Neural crest cell (in vitro differentiated cells): ENCODE measurements around the gene AGPAT4. TPM values are rescaled to one million over a fixed set of nuclear protein-coding genes. Genes with fewer than 3 reads are reported as not detected.
A peak's percentile ranks its signal among the peaks of the same experiment; 100 is the strongest.

Experiments
- DNase-seq: peaks from one replicate; pipeline ENCODE4 v3.0.0; 2021; ENCODE audit warnings: low read depth, mixed read lengths, low spot score
- H3K27ac Mint-ChIP-seq: one replicate; pipeline ENCODE4 v1.8.0; 2021; ENCODE audit warnings: mild to moderate bottlenecking, mixed read lengths; ENCODE audit not compliant: unreplicated experiment
- H3K27me3 Mint-ChIP-seq: 2 replicates; pipeline ENCODE4 v1.8.0; 2021; ENCODE audit warnings: low read depth, mild to moderate bottlenecking, mixed read lengths
- H3K36me3 Mint-ChIP-seq: 2 replicates; pipeline ENCODE4 v1.8.0; 2021; ENCODE audit warnings: low read depth, mild to moderate bottlenecking, mixed read lengths
- H3K4me1 Mint-ChIP-seq: 2 replicates; pipeline ENCODE4 v1.8.0; 2021; ENCODE audit warnings: mixed read lengths
- H3K4me3 Mint-ChIP-seq: one replicate; pipeline ENCODE4 v1.8.0; 2021; ENCODE audit warnings: mild to moderate bottlenecking, mixed read lengths
- H3K9me3 Mint-ChIP-seq: 2 replicates; pipeline ENCODE4 v1.8.0; 2021; ENCODE audit warnings: mixed read lengths
- CTCF ChIP-seq: fragments of 200-600 bp; sonication (generic); conservative IDR thresholded peaks from 2 replicates; pipeline ENCODE4 v1.5.0; 2021; ENCODE audit warnings: antibody characterized with exemption, mild to moderate bottlenecking
- total RNA-seq: library from RNA; stranded (reverse); gene quantifications from 2 replicates; pipeline ENCODE4 v1.2.1, GENCODE V29; 2021

AGPAT4 gene
- total RNA-seq, 1 donor from 2014 or later, result 37.6 TPM

GRCh38 chr6:161169035-161169434 is 104.8 kb downstream of the AGPAT4 start:
- H3K9me3 Mint-ChIP-seq, result peaks cover 2% of the 10 kb centered on the region
- TF ChIP-seq CTCF, result no peak
- peaks cover 36% of the 10 kb centered on the region for H3K36me3 Mint-ChIP-seq
- no peak overlapping the region for H3K4me3 Mint-ChIP-seq
- H3K4me1 Mint-ChIP-seq, result peaks cover 30% of the 10 kb centered on the region
- H3K27ac Mint-ChIP-seq, result peak overlapping the region; percentile 46
- no peaks in the 10 kb centered on the region for H3K27me3 Mint-ChIP-seq
- no peak for DNase-seq

GRCh38 chr6:161168281-161168891 is 105.5 kb downstream of the AGPAT4 start:
- Mint-ChIP-seq H3K9me3 (peaks cover 2% of the 10 kb centered on the region), H3K36me3 (peaks cover 33% of the 10 kb centered on the region), H3K4me1 (peaks cover 30% of the 10 kb centered on the region)

GRCh38 chr6:161166677-161167076 is 107.2 kb downstream of the AGPAT4 start:
- Mint-ChIP-seq H3K36me3 (peaks cover 33% of the 10 kb centered on the region), H3K27me3 (no peaks in the 10 kb centered on the region), H3K4me3 (no peak overlapping the region), H3K4me1 (peaks cover 30% of the 10 kb centered on the region), H3K27ac (no peak overlapping the region), H3K9me3 (no peaks in the 10 kb centered on the region)
- no peak for TF ChIP-seq CTCF
- DNase-seq, result no peak

More at GRCh38 chr6:161168281-161168891, 105.5 kb downstream of the AGPAT4 start:
- peak overlapping the region; percentile 46 for H3K27ac Mint-ChIP-seq
- no peak for TF ChIP-seq CTCF
- H3K4me3 Mint-ChIP-seq, result no peak overlapping the region
- DNase-seq, result no peak
- no peaks in the 10 kb centered on the region for H3K27me3 Mint-ChIP-seq

GRCh38 chr6:161166176-161166575 is 107.7 kb downstream of the AGPAT4 start:
- no peak for TF ChIP-seq CTCF
- H3K27me3 Mint-ChIP-seq, result no peaks in the 10 kb centered on the region
- no peak for DNase-seq
- peaks cover 32% of the 10 kb centered on the region for H3K36me3 Mint-ChIP-seq
- peaks cover 30% of the 10 kb centered on the region for H3K4me1 Mint-ChIP-seq
- no peak overlapping the region for H3K27ac Mint-ChIP-seq
- H3K4me3 Mint-ChIP-seq, result no peak overlapping the region
- H3K9me3 Mint-ChIP-seq, result no peaks in the 10 kb centered on the region

GRCh38 chr6:161164182-161164625 is 109.7 kb downstream of the AGPAT4 start:
- H3K9me3 Mint-ChIP-seq, result no peaks in the 10 kb centered on the region
- peaks cover 22% of the 10 kb centered on the region for H3K4me1 Mint-ChIP-seq
- H3K27me3 Mint-ChIP-seq, result no peaks in the 10 kb centered on the region
- peaks cover 20% of the 10 kb centered on the region for H3K36me3 Mint-ChIP-seq
- H3K4me3 Mint-ChIP-seq, result no peak overlapping the region
- no peak for TF ChIP-seq CTCF
- no peak for DNase-seq
- no peak overlapping the region for H3K27ac Mint-ChIP-seq
